ENCODE measurements around the gene TPX2.

Gene TPX2

DNA sequence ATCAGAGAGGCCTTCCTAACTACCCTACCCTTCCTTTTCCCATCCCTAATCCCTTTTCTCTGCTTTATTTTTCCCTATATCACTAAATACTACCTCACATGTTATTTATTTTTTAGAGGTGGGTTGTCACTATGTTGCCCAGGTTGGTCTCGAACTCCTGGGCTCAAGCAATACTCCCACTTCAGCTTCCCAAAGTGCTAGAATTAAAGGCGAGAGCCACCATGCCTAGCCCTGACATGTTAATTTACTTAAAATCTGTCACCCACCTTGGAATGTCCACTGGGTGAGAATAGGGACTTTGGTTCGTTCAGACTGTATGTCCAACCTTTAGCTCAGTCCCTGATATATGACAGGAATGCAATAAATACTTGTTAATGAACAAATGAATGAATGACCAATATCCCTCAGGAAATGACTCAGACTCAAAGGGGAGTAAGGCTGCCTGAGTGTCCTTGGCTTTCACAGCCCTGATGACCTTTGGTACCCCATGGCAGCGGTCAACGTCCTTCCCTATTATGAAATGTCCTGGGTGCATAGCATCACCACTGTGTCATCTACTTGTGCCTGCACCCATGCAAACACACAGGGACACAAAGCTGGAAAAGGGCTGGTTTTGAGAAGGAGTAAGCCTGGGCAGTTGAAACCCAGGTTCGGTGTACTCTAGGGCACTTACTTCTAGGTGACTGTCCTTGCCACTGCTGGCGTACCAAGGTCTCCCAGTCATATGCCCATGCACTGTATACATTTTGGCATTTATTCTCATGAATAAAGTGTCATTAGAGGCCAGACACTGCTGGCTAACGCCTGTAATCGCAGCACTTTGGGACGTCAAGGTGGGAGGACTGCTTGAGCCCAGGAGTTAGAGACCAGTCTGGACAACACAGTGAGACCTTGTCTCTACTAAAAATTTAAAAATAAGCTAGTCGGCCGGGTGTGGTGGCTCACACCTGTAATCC is 43.0 kb upstream of the TPX2 start:
- no peak overlapping the region for H3K4me2 ChIP-seq (ENCODE audit: low read depth, low read length, poor library complexity, severe bottlenecking)

DNA sequence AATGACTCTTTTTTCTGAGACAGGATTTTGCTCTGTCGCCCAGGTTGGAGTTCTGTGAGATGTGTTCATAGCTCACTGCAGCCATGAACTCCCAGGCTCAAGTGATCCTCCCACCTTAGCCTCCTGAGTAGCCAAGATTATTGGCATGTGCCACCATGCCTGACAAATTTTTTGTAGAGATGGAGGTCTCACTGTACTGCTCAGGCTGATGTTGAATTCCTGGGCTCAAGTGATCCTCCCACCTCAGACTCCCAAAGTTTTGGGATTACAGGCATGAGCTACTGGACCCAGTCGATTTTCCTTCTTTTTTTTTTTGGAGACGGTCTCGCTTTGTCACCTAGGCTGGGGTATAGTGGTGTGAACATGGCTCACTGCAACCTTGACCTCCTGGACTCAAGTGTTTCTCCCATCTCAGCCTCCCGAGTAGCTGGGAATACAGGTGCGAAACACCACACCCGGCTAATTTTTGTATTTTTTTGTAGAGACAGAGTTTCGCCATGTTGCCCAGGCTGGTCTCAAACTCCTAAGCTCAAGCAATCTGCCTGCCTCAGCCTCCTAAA is 40.8 kb upstream of the TPX2 start:
- Histone ChIP-seq H3K79me2 (ENCODE audit: insufficient read depth, low read length) (peaks cover 48% of the 10 kb centered on the region; the same call in 1 of the 2 replicates), H3K27ac (ENCODE audit: low read depth, low read length) (no peak overlapping the region)

More for the DNA sequence above, 43.0 kb upstream of the TPX2 start:
- Histone ChIP-seq H3K79me2 (ENCODE audit: insufficient read depth, low read length) (peaks cover 37% of the 10 kb centered on the region; the same call in 1 of the 2 replicates), H3K27me3 (ENCODE audit: low read length) (no peaks in the 10 kb centered on the region), H3K9me3 (ENCODE audit: insufficient read depth, low read length) (no peaks in the 10 kb centered on the region), H4K20me1 (ENCODE audit: low read depth, low read length) (no peaks in the 10 kb centered on the region), H3K27ac (ENCODE audit: low read depth, low read length) (no peak overlapping the region), H3K9ac (ENCODE audit: low read length) (no peak overlapping the region), H2AFZ (ENCODE audit: low read depth, low read length, severe bottlenecking) (no peak overlapping the region), H3F3A (ENCODE audit: insufficient read depth) (peaks cover 16% of the 10 kb centered on the region), H3K4me3 (ENCODE audit: insufficient read depth, low read length, poor library complexity, severe bottlenecking) (no peak overlapping the region), H3K9me2 (replicated peaks; ENCODE audit: insufficient read depth, low read length) (no peaks in the 10 kb centered on the region), H3K36me3 (ENCODE audit: low read length) (no peaks in the 10 kb centered on the region)
- no peak for TF ChIP-seq EZH2phosphoT487 (conservative IDR thresholded peaks at IDR 0.05; ENCODE audit: low read length)
- TF ChIP-seq, protein P1, sequence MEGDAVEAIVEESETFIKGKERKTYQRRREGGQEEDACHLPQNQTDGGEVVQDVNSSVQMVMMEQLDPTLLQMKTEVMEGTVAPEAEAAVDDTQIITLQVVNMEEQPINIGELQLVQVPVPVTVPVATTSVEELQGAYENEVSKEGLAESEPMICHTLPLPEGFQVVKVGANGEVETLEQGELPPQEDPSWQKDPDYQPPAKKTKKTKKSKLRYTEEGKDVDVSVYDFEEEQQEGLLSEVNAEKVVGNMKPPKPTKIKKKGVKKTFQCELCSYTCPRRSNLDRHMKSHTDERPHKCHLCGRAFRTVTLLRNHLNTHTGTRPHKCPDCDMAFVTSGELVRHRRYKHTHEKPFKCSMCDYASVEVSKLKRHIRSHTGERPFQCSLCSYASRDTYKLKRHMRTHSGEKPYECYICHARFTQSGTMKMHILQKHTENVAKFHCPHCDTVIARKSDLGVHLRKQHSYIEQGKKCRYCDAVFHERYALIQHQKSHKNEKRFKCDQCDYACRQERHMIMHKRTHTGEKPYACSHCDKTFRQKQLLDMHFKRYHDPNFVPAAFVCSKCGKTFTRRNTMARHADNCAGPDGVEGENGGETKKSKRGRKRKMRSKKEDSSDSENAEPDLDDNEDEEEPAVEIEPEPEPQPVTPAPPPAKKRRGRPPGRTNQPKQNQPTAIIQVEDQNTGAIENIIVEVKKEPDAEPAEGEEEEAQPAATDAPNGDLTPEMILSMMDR (IDR thresholded peaks at IDR 0.05; ENCODE audit: insufficient read depth, low read length, poor library complexity, severe bottlenecking) = no peak

DNA sequence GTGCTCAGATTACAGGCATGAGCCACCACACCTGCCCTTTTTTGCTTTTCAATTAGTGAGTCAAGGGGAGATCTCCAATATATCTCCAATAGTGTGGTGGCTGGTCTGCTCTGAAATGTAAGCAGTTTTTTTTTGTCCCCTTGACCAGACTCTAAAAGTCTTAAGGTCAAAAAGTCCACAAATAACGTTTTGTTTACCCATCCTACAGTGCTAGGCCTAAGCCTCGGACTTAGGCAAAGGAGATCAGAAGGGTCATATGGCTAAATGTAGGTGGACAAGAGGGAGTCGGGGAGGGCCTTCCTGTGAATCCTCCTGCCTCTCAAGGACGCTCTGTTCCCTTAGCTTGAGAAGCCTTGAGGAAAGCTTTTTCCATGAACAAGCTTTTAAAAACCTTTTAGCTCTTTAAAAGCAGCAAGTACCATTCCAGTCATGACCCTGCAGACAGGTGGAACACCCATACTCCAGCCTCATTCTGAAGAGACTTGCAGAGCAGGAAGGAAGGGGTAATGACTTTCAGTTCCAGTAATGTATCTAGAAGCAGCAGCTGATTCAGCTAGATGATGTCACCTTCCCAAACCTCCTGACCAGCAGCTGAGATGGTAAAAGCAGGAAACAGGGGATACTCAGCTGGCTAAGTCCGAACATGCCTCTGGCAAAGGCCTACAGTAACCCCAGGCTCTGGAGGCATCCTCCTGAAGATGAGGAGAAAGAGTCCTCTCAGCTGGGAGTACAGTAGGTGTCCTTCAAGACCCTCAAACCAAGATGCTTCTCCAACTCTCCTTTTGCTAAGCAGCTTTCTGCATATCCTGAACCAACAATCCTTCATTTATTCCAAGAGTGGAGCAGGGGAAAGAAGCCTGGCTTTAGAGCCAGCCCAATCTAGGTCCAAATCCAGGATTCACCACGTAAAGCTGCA is 40.0 kb upstream of the TPX2 start:
- peaks cover 44% of the 10 kb centered on the region; the same call in 1 of the 2 replicates for H3K79me2 ChIP-seq (ENCODE audit: insufficient read depth, low read length)
- no peak overlapping the region for H3K4me2 ChIP-seq (ENCODE audit: low read depth, low read length, poor library complexity, severe bottlenecking)
- H3K9ac ChIP-seq (ENCODE audit: low read length) = no peak overlapping the region
- H3K36me3 ChIP-seq (ENCODE audit: low read length) = no peaks in the 10 kb centered on the region; the same call in 1 of the 2 replicates
- TF ChIP-seq EZH2phosphoT487 (conservative IDR thresholded peaks at IDR 0.05; ENCODE audit: low read length) = no peak
- TF ChIP-seq, protein P1 (IDR thresholded peaks at IDR 0.05; ENCODE audit: insufficient read depth, low read length, poor library complexity, severe bottlenecking) = no peak
- no peaks in the 10 kb centered on the region for H3K9me2 ChIP-seq (replicated peaks; ENCODE audit: insufficient read depth, low read length)
- H3K27ac ChIP-seq (ENCODE audit: low read depth, low read length) = no peak overlapping the region
- H3K4me3 ChIP-seq (ENCODE audit: insufficient read depth, low read length, poor library complexity, severe bottlenecking) = no peak overlapping the region
- no peaks in the 10 kb centered on the region for H4K20me1 ChIP-seq (ENCODE audit: low read depth, low read length)
- H3K27me3 ChIP-seq (ENCODE audit: low read length) = no peaks in the 10 kb centered on the region
- no peak overlapping the region for H2AFZ ChIP-seq (ENCODE audit: low read depth, low read length, severe bottlenecking)
- H3F3A ChIP-seq (ENCODE audit: insufficient read depth) = no peaks in the 10 kb centered on the region
- H3K9me3 ChIP-seq (ENCODE audit: insufficient read depth, low read length) = no peaks in the 10 kb centered on the region

More for the DNA sequence above, 40.8 kb upstream of the TPX2 start:
- no peak overlapping the region for H3K4me2 ChIP-seq (ENCODE audit: low read depth, low read length, poor library complexity, severe bottlenecking)
- no peaks in the 10 kb centered on the region for H3K9me3 ChIP-seq (ENCODE audit: insufficient read depth, low read length)
- TF ChIP-seq, protein P1 (IDR thresholded peaks at IDR 0.05; ENCODE audit: insufficient read depth, low read length, poor library complexity, severe bottlenecking) = no peak
- TF ChIP-seq EZH2phosphoT487 (conservative IDR thresholded peaks at IDR 0.05; ENCODE audit: low read length) = no peak
- H3K36me3 ChIP-seq (ENCODE audit: low read length) = no peaks in the 10 kb centered on the region; the same call in 1 of the 2 replicates
- H3K9ac ChIP-seq (ENCODE audit: low read length) = no peak overlapping the region
- no peaks in the 10 kb centered on the region for H4K20me1 ChIP-seq (ENCODE audit: low read depth, low read length)
- H3K9me2 ChIP-seq (replicated peaks; ENCODE audit: insufficient read depth, low read length) = no peaks in the 10 kb centered on the region
- peaks cover 4% of the 10 kb centered on the region; the same call in 1 of the 2 replicates for H3F3A ChIP-seq (ENCODE audit: insufficient read depth)
- no peaks in the 10 kb centered on the region for H3K27me3 ChIP-seq (ENCODE audit: low read length)
- H2AFZ ChIP-seq (ENCODE audit: low read depth, low read length, severe bottlenecking) = no peak overlapping the region
- no peak overlapping the region for H3K4me3 ChIP-seq (ENCODE audit: insufficient read depth, low read length, poor library complexity, severe bottlenecking)
